Trophoblast cell (in vitro differentiated cells and primary cell): ENCODE measurements around the gene DNAJB8.

Experiments
- DNase-seq, 2 donors: peaks; one replicate each; pipeline ENCODE4 v3.0.0-alpha.2; 2016
- H2AFZ ChIP-seq: 2 replicates; pipeline ENCODE4 v1.6.1; 2013; ENCODE audit warnings: low read length, moderate library complexity, mild to moderate bottlenecking; ENCODE audit not compliant: insufficient read depth, poor library complexity
- H2AK5ac ChIP-seq: 2 replicates; pipeline ENCODE4 v1.6.1; 2013; ENCODE audit warnings: mild to moderate bottlenecking, low read length
- H2BK120ac ChIP-seq: 2 replicates; pipeline ENCODE4 v1.6.1; 2013; ENCODE audit warnings: low read length, mild to moderate bottlenecking, moderate library complexity; ENCODE audit not compliant: insufficient read depth, poor library complexity
- H2BK12ac ChIP-seq: 2 replicates; pipeline ENCODE4 v1.6.1; 2013; ENCODE audit warnings: mild to moderate bottlenecking, low read length, moderate library complexity
- H2BK5ac ChIP-seq: 2 replicates; pipeline ENCODE4 v1.6.1; 2013; ENCODE audit warnings: low read length, low read depth, moderate library complexity, mild to moderate bottlenecking; ENCODE audit not compliant: poor library complexity
- H3K14ac ChIP-seq: 2 replicates; pipeline ENCODE4 v1.6.1; 2013; ENCODE audit warnings: mild to moderate bottlenecking, low read length
- H3K18ac ChIP-seq: 2 replicates; pipeline ENCODE4 v1.6.1; 2013; ENCODE audit warnings: mild to moderate bottlenecking, low read length
- H3K23ac ChIP-seq: 2 replicates; pipeline ENCODE4 v1.6.1; 2013; ENCODE audit warnings: low read length
- H3K27ac ChIP-seq: 2 replicates; pipeline ENCODE4 v1.5.1; 2013; ENCODE audit warnings: low read depth, mild to moderate bottlenecking, inconsistent platforms, low read length, moderate library complexity
- H3K27me3 ChIP-seq: 2 replicates; pipeline ENCODE4 v1.6.1; 2013; ENCODE audit warnings: inconsistent platforms, mild to moderate bottlenecking, low read length, moderate library complexity; ENCODE audit not compliant: insufficient read depth
- H3K36me3 ChIP-seq, 2 experiments: 1 replicate in 1 of 2; 2 replicates in 1 of 2; pipeline ENCODE4 v1.6.1; 2013; ENCODE audit warnings: low read length in 2 of 2, mild to moderate bottlenecking in 2 of 2, moderate library complexity in 1 of 2; ENCODE audit not compliant: insufficient read depth in 2 of 2, control insufficient read depth in 1 of 2
- H3K4ac ChIP-seq: 2 replicates; pipeline ENCODE4 v1.6.1; 2013; ENCODE audit warnings: low read depth, mild to moderate bottlenecking, low read length, moderate library complexity
- H3K4me1 ChIP-seq, 2 experiments: 1 replicate in 1 of 2; 2 replicates in 1 of 2; pipeline ENCODE4 v1.6.1; 2013; ENCODE audit warnings: low read length in 2 of 2, mild to moderate bottlenecking in 2 of 2, moderate library complexity in 1 of 2; ENCODE audit not compliant: insufficient read depth in 2 of 2, control insufficient read depth in 1 of 2
- H3K4me2 ChIP-seq: 2 replicates; pipeline ENCODE4 v1.6.1; 2013; ENCODE audit warnings: inconsistent platforms, mild to moderate bottlenecking, low read length, moderate library complexity
- H3K4me3 ChIP-seq: 2 replicates; pipeline ENCODE4 v1.5.1; 2013; ENCODE audit warnings: mild to moderate bottlenecking, low read depth, low read length, inconsistent platforms
- H3K79me1 ChIP-seq: one replicate; pipeline ENCODE4 v1.6.1; 2013; ENCODE audit warnings: low read length
- H3K79me2 ChIP-seq: 2 replicates; pipeline ENCODE4 v1.6.1; 2013; ENCODE audit warnings: low read length, mild to moderate bottlenecking; ENCODE audit not compliant: control insufficient read depth, insufficient read depth, poor library complexity
- H3K9ac ChIP-seq: 2 replicates; pipeline ENCODE4 v1.6.1; 2013; ENCODE audit warnings: mild to moderate bottlenecking, low read length
- H3K9me3 ChIP-seq: 2 replicates; pipeline ENCODE4 v1.6.1; 2013; ENCODE audit warnings: low read depth, mild to moderate bottlenecking, control low read depth, inconsistent platforms, low read length; ENCODE audit not compliant: insufficient read depth
- H4K12ac ChIP-seq: 2 replicates; pipeline ENCODE4 v1.6.1; 2013; ENCODE audit warnings: low read depth, mild to moderate bottlenecking, low read length, moderate library complexity
- H4K8ac ChIP-seq: 2 replicates; pipeline ENCODE4 v1.6.1; 2013; ENCODE audit warnings: low read depth, mild to moderate bottlenecking, low read length, moderate library complexity
- H4K91ac ChIP-seq: one replicate; pipeline ENCODE4 v1.6.1; 2013; ENCODE audit warnings: low read depth, mild to moderate bottlenecking, low read length, moderate library complexity
- WGBS: extraction: QIAGEN DNeasy Blood & Tissue Kit; methylation state at CpG from one replicate; pipeline ENCODE4 v1.1.7; 2013; ENCODE audit warnings: missing lambda C conversion rate; ENCODE audit not compliant: insufficient read length, insufficient coverage; ENCODE audit errors: extremely low coverage; 5-methylcytosine and 5-hydroxymethylcytosine counted together

The DNAJB8 gene

DNA sequence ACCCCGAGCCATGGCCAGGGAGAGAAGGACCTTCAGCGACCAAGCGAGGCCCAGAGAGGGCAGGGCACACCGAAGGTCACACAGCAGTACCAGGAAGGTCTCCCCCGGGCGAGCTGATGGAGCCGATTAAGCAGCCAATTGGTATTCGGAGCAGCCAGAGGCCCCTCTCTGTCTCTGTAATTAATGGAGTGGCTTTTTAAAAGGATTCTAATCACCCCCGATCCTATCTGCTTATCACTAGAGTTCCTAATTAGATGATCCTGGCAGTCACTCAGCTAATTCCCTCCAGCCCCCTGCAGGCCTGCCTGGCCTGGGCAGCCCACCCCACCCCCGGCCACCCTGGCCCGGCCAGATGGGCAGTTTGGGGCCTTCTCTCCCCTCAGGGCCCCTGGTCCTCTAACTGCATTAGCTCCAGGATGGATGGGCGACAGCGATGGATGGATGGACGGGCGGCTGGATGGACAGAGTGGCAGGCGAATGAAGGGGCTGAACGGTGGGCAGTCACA, 1.6 kb upstream of the DNAJB8 start:
- H3K27ac ChIP-seq, result no peak overlapping the region
- no peak overlapping the region for H3K9ac ChIP-seq
- H2AK5ac ChIP-seq, result no peak overlapping the region
- no peaks in the 10 kb centered on the region for H3K27me3 ChIP-seq
- no peaks in the 10 kb centered on the region for H3K36me3 ChIP-seq
- DNase-seq, result no peak
- WGBS, result no CpG with 5 or more reads among the region's 17 CpGs
- no peak overlapping the region for H3K4ac ChIP-seq
- no peaks in the 10 kb centered on the region for H3K79me2 ChIP-seq
- H3K14ac ChIP-seq, result no peak overlapping the region
- H2BK5ac ChIP-seq, result no peak overlapping the region
- no peak overlapping the region for H2BK120ac ChIP-seq
- no peak overlapping the region for H4K12ac ChIP-seq
- H3K9me3 ChIP-seq, result peaks cover 2% of the 10 kb centered on the region
- no peaks in the 10 kb centered on the region for H3K4me1 ChIP-seq
- no peak overlapping the region for H4K8ac ChIP-seq
- H3K4me3 ChIP-seq, result no peak overlapping the region
- H3K4me2 ChIP-seq, result no peak overlapping the region
- H2AFZ ChIP-seq, result no peak overlapping the region
- H3K18ac ChIP-seq, result no peak overlapping the region
- no peaks in the 10 kb centered on the region for H3K79me1 ChIP-seq
- no peak overlapping the region for H3K23ac ChIP-seq
- no peak overlapping the region for H4K91ac ChIP-seq
- H2BK12ac ChIP-seq, result no peak overlapping the region

GRCh38 chr3:128464702-128465101, 2.0 kb downstream of the DNAJB8 start:
- DNase-seq, result no peak
- Histone ChIP-seq H4K8ac (no peak overlapping the region), H3K9ac (no peak overlapping the region)

DNA sequence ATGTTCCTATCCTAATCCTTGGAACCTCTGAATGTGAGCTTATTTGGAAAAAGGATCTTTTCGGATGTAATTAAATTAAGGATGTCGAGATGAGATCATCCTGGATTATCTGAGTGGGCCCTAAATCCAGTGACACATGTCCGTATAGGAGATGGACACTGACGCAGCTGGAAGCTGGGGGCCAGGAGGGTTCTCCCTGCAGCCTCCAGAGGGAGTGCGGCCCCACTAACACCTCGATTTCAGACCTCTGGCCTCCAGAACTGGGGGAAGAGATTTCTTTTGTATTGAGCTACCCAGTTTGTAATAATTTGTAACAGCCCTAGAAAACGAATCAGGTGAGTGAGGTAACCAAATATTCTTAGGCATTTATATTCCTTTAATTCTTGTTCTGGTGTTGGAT, 2.5 kb downstream of the DNAJB8 start:
- Histone ChIP-seq H3K18ac (no peak overlapping the region), H3K4me2 (no peak overlapping the region), H3K4ac (no peak overlapping the region), H2AK5ac (no peak overlapping the region), H2BK5ac (no peak overlapping the region), H3K9me3 (peaks cover 3% of the 10 kb centered on the region), H2BK12ac (no peak overlapping the region), H3K23ac (no peak overlapping the region), H2BK120ac (no peak overlapping the region), H4K91ac (no peak overlapping the region), H3K27ac (no peak overlapping the region), H3K14ac (no peak overlapping the region), H3K79me2 (no peaks in the 10 kb centered on the region), H4K12ac (no peak overlapping the region), H2AFZ (no peak overlapping the region), H3K79me1 (no peaks in the 10 kb centered on the region), H4K8ac (no peak overlapping the region), H3K36me3 (no peaks in the 10 kb centered on the region), H3K27me3 (no peaks in the 10 kb centered on the region), H3K4me3 (no peak overlapping the region), H3K9ac (no peak overlapping the region), H3K4me1 (no peaks in the 10 kb centered on the region)
- WGBS, result no CpG with 5 or more reads among the region's 7 CpGs
- no peak for DNase-seq

More at GRCh38 chr3:128464702-128465101, 2.0 kb downstream of the DNAJB8 start:
- Histone ChIP-seq H3K79me1 (no peaks in the 10 kb centered on the region), H3K4me3 (no peak overlapping the region), H4K12ac (no peak overlapping the region), H3K27me3 (no peaks in the 10 kb centered on the region), H2BK120ac (no peak overlapping the region), H2BK12ac (no peak overlapping the region), H2AK5ac (no peak overlapping the region), H2AFZ (no peak overlapping the region), H3K27ac (no peak overlapping the region), H3K18ac (no peak overlapping the region), H3K14ac (no peak overlapping the region), H3K36me3 (no peaks in the 10 kb centered on the region), H3K4me2 (no peak overlapping the region), H3K79me2 (no peaks in the 10 kb centered on the region), H3K9me3 (peaks cover 3% of the 10 kb centered on the region), H2BK5ac (no peak overlapping the region), H4K91ac (no peak overlapping the region), H3K23ac (no peak overlapping the region), H3K4me1 (no peaks in the 10 kb centered on the region), H3K4ac (no peak overlapping the region)
- no CpG with 5 or more reads among the region's 1 CpG for WGBS

GRCh38 chr3:128463771-128464170, 2.9 kb downstream of the DNAJB8 start:
- Histone ChIP-seq H3K27ac (no peak overlapping the region), H3K4ac (no peak overlapping the region), H3K36me3 (no peaks in the 10 kb centered on the region), H4K91ac (no peak overlapping the region), H3K4me3 (no peak overlapping the region), H2BK120ac (no peak overlapping the region), H3K27me3 (no peaks in the 10 kb centered on the region), H3K79me1 (no peaks in the 10 kb centered on the region), H3K4me1 (no peaks in the 10 kb centered on the region), H3K9ac (no peak overlapping the region), H3K18ac (no peak overlapping the region), H4K8ac (no peak overlapping the region), H3K79me2 (no peaks in the 10 kb centered on the region), H3K4me2 (no peak overlapping the region), H3K23ac (no peak overlapping the region), H3K9me3 (peaks cover 3% of the 10 kb centered on the region), H2BK5ac (no peak overlapping the region), H2BK12ac (no peak overlapping the region), H2AK5ac (no peak overlapping the region), H4K12ac (no peak overlapping the region), H2AFZ (no peak overlapping the region), H3K14ac (no peak overlapping the region)
- no peak for DNase-seq
- no CpG with 5 or more reads among the region's 10 CpGs for WGBS
